Fibroblast of skin of right quadriceps (primary cell): ENCODE measurements around the gene INPP5J.
"Not testable (repeated sequence)": the region's sequence is repeated elsewhere in the genome, so short reads cannot be mapped to it uniquely, and the experiment has no call there.

Experiments
- DNase-seq: peaks from one replicate; pipeline ENCODE4 v3.0.0-alpha.2; 2013

Gene INPP5J

GRCh38 chr22:31122532-31123291 lies at the start of gene INPP5J:
Gene INPP5J, plus strand, starts transcription at chr22:31122966. Its CDS starts 49 bp downstream, at chr22:31123015.
- peak; percentile 55 for DNase-seq

GRCh38 chr22:31073125-31073524 lies 49.6 kb upstream of the INPP5J start:
- DNase-seq: not testable (repeated sequence)

- DNase-seq: not testable (repeated sequence)
Measured at GRCh38 chr22:31073545-31074145, 49.1 kb upstream of the INPP5J start.

GRCh38 chr22:31075961-31076360 lies 46.8 kb upstream of the INPP5J start:
- DNase-seq: peak; percentile 65

- no peak for DNase-seq
Measured at GRCh38 chr22:31077681-31078080, 45.1 kb upstream of the INPP5J start.

GRCh38 chr22:31078389-31078788 lies 44.4 kb upstream of the INPP5J start:
- DNase-seq: not testable (repeated sequence)

GRCh38 chr22:31079095-31079642 lies 43.6 kb upstream of the INPP5J start:
- DNase-seq: no peak

- DNase-seq: no peak
Measured at GRCh38 chr22:31080164-31080847, 42.5 kb upstream of the INPP5J start.

GRCh38 chr22:31080848-31081649 lies 41.7 kb upstream of the INPP5J start, which contains the start of gene SMTN:
Gene SMTN, plus strand, starts transcription at chr22:31081318. Its CDS starts 1,941 bp downstream, at chr22:31083259.
- peak; percentile 90 for DNase-seq

GRCh38 chr22:31081963-31082605 lies 40.7 kb upstream of the INPP5J start:
- DNase-seq: peak; percentile 54

GRCh38 chr22:31082606-31083376 lies 40.0 kb upstream of the INPP5J start:
- DNase-seq: peak; percentile 55

GRCh38 chr22:31083377-31083768 lies 39.4 kb upstream of the INPP5J start:
- no peak for DNase-seq

GRCh38 chr22:31083923-31084810 lies 38.6 kb upstream of the INPP5J start:
- no peak for DNase-seq

- DNase-seq: peak; percentile 90
Measured at GRCh38 chr22:31084811-31085492, 37.8 kb upstream of the INPP5J start.

- no peak for DNase-seq
Measured at GRCh38 chr22:31085493-31085824, 37.3 kb upstream of the INPP5J start.

- no peak for DNase-seq
Measured at GRCh38 chr22:31085928-31086327, 36.8 kb upstream of the INPP5J start.

- no peak for DNase-seq
Measured at GRCh38 chr22:31086703-31087330, 35.9 kb upstream of the INPP5J start.

GRCh38 chr22:31087744-31088215 lies 35.0 kb upstream of the INPP5J start:
- DNase-seq: no peak
